C4-2B (cell line): ENCODE measurements around the gene MAGI2.
A peak's percentile ranks its signal among the peaks of the same experiment; 100 is the strongest.

Source experiments
- H3K27ac ChIP-seq: fragments of 450-650 bp; 2 replicates; pipeline ENCODE4 v1.5.1; 2017
- ZFX ChIP-seq: fragments of 450-650 bp; IDR thresholded peaks from 2 replicates; pipeline ENCODE4 v1.6.1; 2017
- TF ChIP-seq, protein P1 (sequence below): fragments of 450-650 bp; conservative IDR thresholded peaks from 2 replicates; pipeline ENCODE4 v1.5.1; 2017; ENCODE audit warnings: mild to moderate bottlenecking

MAGI2 gene

DNA sequence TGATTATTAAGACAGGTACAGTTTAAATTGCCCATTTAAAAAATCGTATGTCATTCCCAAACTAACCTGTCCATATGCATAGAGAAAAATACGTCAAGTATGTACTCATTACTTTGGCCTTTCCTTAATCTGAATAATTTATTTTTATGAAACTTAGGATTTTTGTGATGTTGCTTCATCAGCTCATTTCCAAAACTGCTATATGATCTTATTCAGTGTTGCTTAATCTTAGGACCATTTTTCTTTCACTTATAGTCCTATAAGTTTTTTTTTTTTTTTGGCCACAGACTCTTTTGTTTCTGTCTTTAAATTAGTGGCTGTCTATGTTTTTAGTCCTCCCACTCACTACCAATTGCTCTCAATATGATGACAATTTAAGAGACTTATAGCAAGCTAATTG is 1309.8 kb downstream of the MAGI2 start:
- TF ChIP-seq ZFX = no peak
- TF ChIP-seq, protein P1, sequence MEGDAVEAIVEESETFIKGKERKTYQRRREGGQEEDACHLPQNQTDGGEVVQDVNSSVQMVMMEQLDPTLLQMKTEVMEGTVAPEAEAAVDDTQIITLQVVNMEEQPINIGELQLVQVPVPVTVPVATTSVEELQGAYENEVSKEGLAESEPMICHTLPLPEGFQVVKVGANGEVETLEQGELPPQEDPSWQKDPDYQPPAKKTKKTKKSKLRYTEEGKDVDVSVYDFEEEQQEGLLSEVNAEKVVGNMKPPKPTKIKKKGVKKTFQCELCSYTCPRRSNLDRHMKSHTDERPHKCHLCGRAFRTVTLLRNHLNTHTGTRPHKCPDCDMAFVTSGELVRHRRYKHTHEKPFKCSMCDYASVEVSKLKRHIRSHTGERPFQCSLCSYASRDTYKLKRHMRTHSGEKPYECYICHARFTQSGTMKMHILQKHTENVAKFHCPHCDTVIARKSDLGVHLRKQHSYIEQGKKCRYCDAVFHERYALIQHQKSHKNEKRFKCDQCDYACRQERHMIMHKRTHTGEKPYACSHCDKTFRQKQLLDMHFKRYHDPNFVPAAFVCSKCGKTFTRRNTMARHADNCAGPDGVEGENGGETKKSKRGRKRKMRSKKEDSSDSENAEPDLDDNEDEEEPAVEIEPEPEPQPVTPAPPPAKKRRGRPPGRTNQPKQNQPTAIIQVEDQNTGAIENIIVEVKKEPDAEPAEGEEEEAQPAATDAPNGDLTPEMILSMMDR = no peak
- H3K27ac ChIP-seq = no peak overlapping the region

DNA sequence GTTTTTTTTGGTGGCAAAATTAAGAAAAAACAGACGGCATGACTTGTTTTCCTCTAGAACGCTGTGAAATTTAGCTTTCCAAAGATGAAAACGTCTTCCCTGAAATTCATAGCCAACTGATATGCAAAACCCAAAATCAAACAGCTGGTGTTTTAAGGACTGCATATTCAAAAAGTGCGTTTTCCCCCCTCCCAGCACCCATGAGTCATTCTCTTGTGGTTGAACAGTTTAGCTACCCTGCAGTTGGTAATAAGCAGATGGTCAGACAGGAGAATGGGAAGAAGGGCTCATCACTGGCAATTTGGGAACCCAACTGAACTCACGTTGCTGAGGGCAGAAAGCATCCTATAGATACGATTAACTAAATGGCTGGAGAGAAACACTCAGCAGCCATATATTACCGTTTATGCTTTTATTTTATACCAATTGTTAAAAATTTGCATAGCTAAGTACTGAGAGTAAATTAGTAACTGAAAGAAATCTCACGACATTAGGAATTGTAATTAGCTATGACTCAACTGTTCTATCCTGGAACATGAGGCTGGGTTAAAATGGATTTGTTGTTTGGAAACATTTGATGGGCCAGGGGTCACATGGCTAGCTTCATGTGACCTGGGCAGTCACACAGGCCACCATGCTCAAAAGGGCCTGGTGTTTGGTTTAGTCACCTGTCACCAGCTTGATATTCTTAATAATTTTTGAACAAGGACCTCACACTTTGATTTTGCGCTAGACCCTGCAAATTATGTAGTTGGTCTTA is 1311.8 kb downstream of the MAGI2 start:
- no peak for TF ChIP-seq ZFX
- TF ChIP-seq, protein P1 = no peak
- H3K27ac ChIP-seq = no peak overlapping the region

DNA sequence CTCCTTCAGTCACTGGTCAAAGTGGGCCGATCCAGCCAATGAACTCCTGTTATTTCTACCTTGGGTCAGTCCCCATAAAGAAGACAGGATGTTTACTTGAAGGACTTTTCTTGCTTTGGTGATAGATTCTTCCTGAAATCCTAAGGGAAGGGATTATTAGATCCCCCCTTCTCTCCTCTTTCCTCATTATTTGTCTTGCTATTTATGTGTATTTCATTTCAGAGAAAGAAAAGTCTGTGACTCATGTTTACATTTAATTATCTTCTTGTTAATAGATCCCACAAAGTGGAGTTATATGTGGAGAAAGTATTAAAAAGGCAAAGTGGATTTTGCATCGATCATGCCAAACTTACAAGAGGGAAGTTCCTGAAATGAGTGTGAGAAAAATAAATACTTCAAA is 1313.4 kb downstream of the MAGI2 start:
- H3K27ac ChIP-seq = no peak overlapping the region
- TF ChIP-seq, protein P1 = no peak
- no peak for TF ChIP-seq ZFX

DNA sequence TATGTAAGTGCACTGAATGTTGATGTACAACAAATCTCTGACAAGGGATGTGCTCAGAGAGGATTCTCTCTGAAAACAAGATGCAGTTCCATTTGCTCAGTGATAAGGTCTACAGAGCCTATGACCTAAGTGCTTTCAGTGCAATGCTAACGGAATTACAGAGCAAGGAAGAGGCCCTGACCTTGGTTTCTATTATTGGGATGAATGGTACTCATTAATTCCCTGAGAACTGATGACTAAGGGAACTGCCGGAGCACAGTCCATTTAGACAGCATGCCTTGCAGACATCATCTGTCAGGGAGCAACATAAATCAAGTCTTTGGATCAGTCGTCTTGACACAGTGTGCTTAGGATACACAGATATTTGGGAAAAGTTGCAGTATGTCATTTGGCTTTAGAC is 1314.1 kb downstream of the MAGI2 start:
- TF ChIP-seq, protein P1 = no peak
- no peak for TF ChIP-seq ZFX
- H3K27ac ChIP-seq = no peak overlapping the region

DNA sequence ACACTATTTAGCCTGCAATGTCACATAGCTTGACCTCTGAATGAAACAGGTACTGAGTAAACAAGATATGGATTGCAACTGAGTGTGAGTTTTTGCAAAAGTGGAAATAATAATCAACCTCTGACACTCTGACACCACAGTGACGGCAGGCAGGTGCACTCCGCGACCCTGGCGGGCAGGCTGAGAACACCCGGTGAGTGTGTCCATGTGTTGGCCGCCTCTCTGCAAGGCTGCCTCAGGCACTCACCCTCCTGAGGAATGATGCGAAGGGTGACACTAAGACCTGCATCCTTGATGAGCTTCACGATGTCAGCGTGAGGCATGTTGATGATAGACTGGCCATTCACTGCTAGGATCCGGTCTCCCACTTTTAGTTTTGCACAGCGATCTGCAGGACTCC is 1318.7 kb downstream of the MAGI2 start:
- TF ChIP-seq, protein P1 = no peak
- TF ChIP-seq ZFX = no peak
- no peak overlapping the region for H3K27ac ChIP-seq

DNA sequence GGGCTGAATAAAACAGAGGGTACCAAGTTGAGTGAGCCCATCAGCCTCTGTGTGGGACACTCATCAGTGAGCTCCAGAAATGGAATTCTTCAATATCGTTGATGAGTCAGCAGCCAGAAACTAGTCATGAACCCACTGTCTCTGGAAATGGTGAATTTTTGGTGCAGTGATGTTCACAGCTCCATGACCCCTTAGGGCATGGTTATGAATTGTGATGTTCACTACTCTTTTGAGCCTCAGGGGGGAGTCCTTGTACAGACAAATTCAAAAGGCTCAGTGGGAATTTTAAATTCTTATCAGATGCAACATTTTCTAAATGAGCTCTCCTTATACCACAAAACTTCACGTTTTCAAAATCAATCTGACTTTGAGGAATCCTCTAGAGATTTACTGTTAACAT is 1319.2 kb downstream of the MAGI2 start:
- TF ChIP-seq ZFX = no peak
- TF ChIP-seq, protein P1 = peak; percentile 67
- no peak overlapping the region for H3K27ac ChIP-seq

DNA sequence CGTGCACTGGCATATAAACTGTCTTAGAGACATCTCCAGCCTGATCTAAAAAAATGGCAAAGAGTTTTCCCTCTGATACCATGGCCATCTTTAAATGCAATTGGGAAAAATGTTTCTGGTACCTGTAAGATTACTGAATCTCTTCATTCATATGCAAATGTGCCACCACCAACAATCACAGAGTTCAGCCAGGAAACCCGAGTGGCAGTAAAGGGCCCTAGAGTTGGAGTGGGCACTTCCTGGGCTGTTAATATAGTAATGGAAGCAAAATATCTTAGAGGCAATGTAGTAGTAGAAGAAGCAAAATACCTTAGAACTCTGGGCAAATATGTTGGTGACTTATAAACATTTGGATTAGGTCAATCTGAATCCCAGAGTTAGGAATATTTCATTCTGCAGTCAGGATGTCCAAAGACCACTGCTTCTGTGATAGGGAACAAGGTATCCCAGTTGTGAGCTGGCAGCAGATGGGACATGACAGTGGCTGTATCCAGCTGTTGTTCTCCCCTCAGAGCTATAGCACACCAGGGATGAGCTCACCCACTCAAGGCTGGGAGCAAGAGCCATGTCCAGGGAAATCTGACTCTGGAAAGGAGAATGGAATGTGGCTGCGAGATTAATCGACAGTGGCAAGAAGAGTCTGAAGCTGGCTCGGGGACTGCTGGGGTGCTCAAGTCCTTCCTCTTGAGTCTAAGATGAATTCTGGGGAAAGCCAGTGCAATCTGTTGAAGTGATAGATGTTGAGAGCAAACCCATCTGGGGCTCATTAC is 1322.8 kb downstream of the MAGI2 start:
- H3K27ac ChIP-seq = no peak overlapping the region
- no peak for TF ChIP-seq ZFX
- TF ChIP-seq, protein P1 = no peak
